ENCODE measurements around the gene TRIM41.

The TRIM41 gene

GRCh38 chr5:181233801-181234454 lies 10.8 kb downstream of the TRIM41 start:
- DNase-seq, result no peak

GRCh38 chr5:181234455-181235306 lies 11.6 kb downstream of the TRIM41 start:
- no peak for DNase-seq

- no peak for DNase-seq
Observed at GRCh38 chr5:181235323-181235688, 12.2 kb downstream of the TRIM41 start.

- DNase-seq, result no peak
Observed at GRCh38 chr5:181235689-181236366, 12.7 kb downstream of the TRIM41 start.

- no peak for DNase-seq
Observed at GRCh38 chr5:181236471-181236870, 13.4 kb downstream of the TRIM41 start.

- no peak for DNase-seq
Observed at GRCh38 chr5:181236954-181237641, 14.0 kb downstream of the TRIM41 start.

- no peak for DNase-seq
Observed at GRCh38 chr5:181237729-181238385, 14.8 kb downstream of the TRIM41 start.

GRCh38 chr5:181239062-181239663 lies 16.1 kb downstream of the TRIM41 start:
- no peak for DNase-seq

GRCh38 chr5:181241393-181241975 lies 18.4 kb downstream of the TRIM41 start:
- DNase-seq, result no peak

GRCh38 chr5:181242031-181242451 lies 19.0 kb downstream of the TRIM41 start:
- no peak for DNase-seq

- no peak for DNase-seq
Observed at GRCh38 chr5:181243018-181243563, 20.0 kb downstream of the TRIM41 start.

GRCh38 chr5:181243564-181244343 lies 20.7 kb downstream of the TRIM41 start, which contains the start of gene RACK1:
TSS of gene RACK1 (minus strand) at chr5:181243906. CDS start at chr5:181243800, 106 bp downstream.
- no peak for DNase-seq

- DNase-seq, result no peak
Observed at GRCh38 chr5:181245427-181246275, 22.6 kb downstream of the TRIM41 start.

GRCh38 chr5:181246276-181247049 lies 23.4 kb downstream of the TRIM41 start:
- no peak for DNase-seq

- DNase-seq, result no peak
Observed at GRCh38 chr5:181248277-181248676, 25.2 kb downstream of the TRIM41 start.

- DNase-seq, result no peak
Observed at GRCh38 chr5:181255276-181255675, 32.2 kb downstream of the TRIM41 start.

GRCh38 chr5:181255836-181256578 lies 32.9 kb downstream of the TRIM41 start:
- no peak for DNase-seq

- no peak for DNase-seq
Observed at GRCh38 chr5:181258576-181258975, 35.5 kb downstream of the TRIM41 start.
